Inferior parietal cortex (tissue), 1 donor: ENCODE results near the gene BORCS8.
"Not testable (repeated sequence)": the region's sequence is repeated elsewhere in the genome, so short reads cannot be mapped to it uniquely, and the experiment has no call there.

Experiments
- DNase-seq: peaks from one replicate; pipeline ENCODE4 v3.0.0-alpha.2; 2016; ENCODE audit errors: extremely low spot score

BORCS8 gene

DNA sequence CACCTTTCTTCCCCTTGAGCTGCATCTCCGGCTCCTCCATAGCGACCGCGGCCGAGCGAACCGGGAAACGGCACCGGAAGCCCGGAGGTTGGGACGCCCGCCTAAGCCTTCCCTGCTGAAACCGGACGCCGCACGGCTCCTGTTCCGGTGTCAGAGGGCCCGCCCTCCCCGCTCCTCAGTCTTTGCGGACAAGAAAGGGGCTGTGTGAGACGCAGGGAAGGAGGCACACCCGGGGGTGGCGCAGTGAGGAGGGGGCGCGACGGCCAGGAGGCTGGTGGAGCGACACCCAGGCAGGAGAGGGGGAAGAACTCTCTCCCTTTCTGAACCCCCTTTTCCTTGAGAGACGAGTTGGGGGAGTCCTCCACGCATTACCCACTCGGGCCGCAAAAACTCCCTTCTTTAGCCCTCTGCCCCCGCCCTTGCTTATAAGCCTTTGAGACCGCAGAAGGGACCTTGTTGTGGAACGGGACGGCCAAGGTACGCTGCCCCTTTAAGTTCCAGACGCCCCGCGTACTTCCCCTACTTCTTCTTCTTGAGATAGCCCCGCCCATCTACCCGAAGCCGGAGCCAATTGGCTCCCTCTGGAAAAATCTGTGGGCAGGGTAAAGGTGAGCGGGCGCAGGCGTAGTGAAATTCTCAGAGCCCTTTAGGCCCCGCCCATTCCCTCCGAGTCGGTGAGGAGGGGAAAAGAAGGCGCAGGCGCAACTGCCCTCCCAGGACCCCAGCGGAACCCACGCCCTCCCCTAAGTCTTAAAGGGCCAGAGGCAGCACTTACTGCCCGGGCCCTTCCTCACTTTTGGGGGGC is at the start of gene BORCS8, which contains the start of gene RFXANK:
Gene BORCS8, minus strand, starts transcription at position 75 of the 805 bp plus-strand sequence. Its CDS starts 35 bp downstream, at position 40.
Gene RFXANK, plus strand, starts transcription at position 181 of the 805 bp plus-strand sequence. CDS start 1,689 bp downstream, outside the sequence.
- peak; percentile 99 for DNase-seq

DNA sequence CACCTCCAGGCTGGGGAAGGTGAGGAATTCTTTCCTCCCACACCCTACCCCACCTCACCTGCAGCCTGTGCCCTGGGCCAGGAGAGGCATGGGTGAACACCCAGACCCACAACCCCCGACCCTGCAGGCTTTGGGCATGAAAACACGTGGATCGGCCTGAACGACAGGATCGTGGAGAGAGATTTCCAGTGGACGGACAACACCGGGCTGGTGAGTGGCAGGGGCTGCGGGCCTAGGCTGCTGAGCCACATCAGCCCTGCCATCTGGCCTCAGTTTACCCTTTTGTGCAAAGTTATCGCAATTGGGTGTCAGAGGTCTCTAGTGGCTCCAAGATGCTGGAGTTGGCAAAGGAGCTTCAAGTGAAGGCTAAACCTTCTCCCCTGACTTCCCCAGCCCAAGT is 48.5 kb upstream of the BORCS8 start:
- no peak for DNase-seq

DNA sequence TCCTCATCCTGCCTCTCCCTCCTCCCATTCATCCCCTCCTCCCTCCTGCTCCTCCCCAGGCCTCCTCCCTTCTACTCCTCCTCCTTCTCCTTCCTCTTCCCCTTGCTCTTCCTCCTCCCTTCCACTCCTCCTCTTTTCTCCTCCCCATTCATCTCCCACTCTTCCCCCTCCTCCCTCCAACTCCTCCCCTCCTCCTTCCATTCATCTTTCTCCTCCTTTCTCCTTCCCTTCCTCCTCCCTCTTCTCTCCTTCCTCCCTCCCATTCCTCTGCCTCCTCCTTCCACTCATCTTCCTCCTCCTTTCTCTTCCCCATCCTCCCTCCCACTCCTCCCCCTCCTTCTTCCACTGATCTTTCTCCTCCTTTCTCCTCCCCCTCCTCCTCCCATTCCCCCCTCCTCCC is 47.7 kb upstream of the BORCS8 start:
- DNase-seq: no peak

DNA sequence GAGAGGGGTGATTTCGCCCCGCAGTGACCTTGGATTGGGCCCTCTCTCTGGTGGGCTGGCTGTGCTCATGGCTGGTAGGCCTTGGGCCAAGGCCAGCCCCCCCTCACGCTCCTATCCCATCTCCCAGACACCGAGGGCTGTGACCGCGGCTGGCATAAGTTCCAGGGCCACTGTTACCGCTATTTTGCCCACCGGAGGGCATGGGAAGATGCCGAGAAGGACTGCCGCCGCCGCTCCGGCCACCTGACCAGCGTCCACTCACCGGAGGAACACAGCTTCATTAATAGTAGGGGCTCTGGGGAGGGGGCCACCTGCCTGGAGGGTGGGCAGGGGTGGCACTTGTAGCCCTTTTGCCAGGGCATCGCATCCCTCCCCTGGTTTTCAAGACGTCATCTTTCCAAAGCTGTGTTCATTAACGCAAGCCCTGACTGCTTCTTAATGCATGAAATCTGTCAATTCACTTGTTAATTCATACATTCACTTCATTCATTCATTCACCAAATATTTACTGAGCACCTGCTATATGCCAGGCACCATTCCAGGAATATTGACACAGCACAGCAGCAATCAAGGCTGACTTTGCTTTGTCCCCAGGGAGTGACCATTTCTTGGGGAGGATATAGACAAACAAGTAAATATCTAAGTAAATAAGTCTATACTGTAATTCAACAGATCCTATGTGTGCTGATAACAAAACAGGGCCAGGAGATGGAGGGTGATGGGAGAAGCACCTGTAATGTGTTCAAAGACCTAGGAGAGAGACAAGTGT is 46.4 kb upstream of the BORCS8 start:
- no peak for DNase-seq

DNA sequence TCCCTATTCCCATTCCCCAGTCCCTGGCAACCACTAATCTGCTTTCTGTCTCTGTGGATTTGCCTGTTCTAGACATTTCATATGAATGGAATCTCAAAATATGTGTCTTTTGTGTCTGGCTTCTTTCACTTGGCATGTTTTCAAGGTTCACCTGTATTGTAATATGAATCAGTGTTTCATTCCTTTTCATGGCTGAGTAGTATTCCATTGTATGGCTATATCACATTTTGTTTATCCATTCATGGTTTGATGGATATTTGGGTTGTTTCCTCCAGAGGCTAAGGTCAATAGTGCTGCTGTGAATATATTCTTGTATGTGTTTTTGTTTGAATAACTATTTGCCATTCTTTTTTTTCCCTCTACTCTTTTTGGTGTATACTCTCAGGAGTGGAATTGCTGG is 44.2 kb upstream of the BORCS8 start:
- DNase-seq: no peak

DNA sequence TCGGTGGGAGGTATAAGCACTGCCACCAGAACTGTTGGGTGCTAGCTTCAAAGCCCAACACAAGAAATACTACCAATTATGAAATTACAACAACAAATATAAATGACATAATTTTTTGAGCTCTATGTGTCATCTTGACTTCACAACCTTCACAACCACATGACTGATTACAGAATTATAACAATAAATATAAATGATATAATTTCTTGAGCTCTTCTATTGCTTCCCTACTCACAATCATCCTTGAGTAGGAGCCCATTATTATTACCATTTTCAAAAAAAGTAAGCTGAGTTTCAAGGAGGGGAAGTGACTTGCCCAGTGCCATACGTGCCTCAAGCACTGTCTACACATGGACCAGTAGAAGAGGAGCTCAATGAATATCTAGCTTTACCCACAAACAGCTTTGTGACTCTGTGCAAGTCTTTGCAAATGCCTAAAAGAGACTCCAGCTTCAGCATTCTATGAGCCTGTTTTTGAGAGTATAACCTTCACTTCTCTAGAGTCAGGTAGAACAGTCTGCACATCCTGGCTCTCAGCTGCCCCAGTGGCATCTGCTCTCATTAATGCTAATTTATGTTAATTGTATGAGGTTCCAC is 42.4 kb upstream of the BORCS8 start:
- DNase-seq: no peak

DNA sequence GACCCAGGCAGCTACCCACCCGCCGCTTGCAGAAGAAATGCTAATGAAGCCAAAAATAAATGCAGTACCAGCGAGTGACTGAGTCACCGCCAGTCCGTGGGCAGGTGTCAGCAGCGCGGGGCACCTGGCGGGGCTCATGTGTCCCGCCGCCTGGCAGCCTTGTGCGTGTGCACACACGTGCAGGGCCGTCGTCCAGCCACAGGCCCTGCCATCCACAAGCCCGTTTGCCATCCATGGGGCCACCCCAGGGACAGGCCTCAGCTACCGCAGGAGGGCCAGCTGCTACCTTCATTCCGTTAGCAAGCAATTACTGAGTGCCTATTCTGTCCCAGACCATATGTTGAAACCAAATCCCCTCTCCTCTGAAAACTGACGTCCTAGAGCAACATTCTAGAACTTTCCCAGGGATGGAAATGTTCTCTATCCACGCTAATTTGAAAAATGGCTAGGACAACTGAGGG is 40.3 kb upstream of the BORCS8 start:
- DNase-seq: peak; percentile 40

DNA sequence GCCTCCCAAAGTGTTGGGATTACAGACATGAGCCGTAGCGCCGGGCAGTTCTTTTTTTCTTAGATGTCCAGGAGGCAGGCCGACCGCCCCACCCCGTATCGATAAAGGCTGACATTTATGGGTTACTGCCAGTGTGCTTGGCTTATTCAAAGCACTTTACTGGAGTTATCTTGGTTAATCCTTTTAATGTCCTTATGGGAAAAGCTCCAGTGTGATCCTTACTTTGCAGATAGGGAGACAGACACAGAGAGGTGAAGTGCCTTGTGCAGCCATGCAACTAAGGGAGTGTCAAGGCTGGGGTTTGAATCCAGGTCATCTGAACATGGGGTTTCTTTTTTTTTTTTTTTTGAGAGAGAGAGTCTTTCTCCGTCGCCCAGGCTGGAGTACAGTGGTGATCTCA is 39.0 kb upstream of the BORCS8 start:
- no peak for DNase-seq

DNA sequence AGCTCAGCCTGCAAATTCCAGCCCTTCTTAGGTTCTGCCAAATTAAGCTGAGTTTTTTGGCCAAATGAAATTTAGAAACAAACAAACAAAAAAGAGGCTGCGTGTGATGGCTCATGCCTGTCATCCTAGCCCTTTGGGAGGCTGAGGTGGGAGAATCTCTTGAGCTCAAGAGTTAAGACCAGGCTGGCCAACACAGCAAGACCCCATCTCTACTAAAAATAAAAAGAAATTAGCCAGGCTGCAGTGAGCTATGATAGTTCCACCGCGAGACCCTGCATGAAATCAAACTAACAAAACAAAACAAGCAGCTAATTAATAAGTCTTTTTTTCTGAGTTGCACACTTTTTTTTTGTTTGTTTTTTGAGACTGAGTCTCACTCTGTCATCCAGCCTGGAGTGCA is 37.7 kb upstream of the BORCS8 start:
- DNase-seq: no peak

DNA sequence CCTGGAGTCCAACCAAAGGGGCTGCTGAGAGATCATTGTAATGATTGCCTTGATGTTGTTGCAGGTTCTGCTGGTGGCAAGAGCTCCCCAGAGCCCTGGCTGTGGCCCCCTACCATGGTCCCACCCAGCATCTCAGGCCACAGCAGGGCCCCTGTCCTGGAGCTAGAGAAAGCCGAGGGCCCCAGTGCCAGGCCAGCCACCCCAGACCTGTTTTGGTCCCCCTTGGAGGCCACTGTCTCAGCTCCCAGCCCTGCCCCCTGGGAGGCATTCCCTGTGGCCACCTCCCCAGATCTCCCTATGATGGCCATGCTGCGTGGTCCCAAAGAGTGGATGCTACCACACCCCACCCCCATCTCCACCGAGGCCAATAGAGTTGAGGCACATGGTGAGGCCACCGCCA is 35.3 kb upstream of the BORCS8 start:
- DNase-seq: no peak

DNA sequence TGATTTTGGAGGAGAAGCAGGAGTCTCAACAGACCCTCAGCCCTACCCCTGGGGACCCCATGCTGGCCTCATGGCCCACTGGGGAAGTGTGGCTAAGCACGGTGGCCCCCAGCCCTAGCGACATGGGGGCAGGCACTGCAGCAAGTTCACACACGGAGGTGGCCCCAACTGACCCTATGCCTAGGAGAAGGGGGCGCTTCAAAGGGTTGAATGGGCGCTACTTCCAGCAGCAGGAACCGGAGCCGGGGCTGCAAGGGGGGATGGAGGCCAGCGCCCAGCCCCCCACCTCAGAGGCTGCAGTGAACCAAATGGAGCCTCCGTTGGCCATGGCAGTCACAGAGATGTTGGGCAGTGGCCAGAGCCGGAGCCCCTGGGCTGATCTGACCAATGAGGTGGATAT is 34.7 kb upstream of the BORCS8 start:
- DNase-seq: no peak

DNA sequence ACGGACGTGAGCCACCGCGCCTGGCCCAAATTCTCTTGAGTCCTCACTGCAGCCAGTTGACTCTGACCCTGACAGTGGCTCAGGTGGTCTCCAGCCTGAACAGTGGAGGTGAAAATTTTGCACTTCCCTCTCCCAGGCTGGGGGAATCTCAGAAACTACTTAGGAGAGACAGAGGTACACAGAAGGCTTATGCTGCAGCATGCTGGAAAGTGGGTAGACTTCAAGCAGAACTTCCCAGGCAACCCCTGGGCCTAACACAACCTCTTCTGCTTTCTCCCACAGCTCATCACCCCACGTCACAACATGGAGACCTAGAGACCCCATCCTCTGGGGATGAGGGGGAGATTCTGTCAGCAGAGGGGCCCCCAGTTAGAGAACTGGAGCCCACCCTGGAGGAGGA is 34.3 kb upstream of the BORCS8 start:
- DNase-seq: no peak

DNA sequence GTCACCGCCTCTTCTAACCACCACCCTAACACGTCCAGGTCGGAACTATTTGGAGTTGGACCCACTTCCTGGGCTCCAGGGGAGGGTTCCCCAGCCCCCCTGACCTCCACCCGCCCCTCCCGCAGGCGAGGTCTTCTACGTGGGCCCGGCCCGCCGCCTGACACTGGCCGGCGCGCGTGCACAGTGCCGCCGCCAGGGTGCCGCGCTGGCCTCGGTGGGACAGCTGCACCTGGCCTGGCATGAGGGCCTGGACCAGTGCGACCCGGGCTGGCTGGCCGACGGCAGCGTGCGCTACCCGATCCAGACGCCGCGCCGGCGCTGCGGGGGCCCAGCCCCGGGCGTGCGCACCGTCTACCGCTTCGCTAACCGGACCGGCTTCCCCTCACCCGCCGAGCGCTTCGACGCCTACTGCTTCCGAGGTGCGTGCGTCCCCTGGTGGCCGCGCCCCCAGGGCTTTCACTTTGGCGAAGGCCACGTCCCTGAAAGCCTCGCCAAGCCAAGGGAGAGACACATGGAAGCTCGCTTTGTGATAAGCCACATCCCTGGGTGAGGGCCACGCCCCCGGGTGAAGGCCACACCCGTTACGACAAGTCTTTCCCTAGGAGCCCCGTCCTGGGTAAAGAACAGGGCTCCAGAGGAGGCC is 33.0 kb upstream of the BORCS8 start:
- DNase-seq: no peak

DNA sequence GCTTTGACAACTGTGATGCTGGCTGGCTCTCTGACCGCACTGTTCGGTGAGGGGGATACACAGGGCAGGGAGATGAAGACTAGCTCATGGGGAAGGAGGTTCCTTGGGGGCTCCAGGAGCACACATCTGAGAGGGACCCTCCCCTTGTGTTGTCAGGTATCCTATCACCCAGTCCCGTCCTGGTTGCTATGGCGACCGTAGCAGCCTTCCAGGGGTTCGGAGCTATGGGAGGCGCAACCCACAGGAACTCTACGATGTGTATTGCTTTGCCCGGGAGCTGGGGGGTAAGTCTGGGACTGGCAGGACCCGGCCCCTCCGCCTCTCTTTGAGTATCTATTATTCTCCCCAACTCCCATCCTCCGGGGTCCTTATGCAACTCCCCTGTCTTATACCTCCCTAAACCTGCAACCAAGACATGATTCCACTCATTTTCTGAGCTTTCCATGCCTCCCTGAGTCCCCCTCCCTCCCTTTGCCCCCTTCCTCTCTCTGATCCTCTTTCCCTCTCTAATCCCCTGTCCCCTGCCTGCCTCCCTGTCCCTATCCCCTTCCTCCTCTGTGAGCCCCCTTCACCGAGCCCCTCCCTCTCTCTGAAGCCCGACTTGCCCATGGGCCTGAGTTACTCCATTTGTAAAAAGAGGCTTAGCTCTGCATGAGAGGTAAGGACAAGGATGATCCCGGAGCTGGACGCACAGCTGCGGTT is 32.3 kb upstream of the BORCS8 start:
- no peak for DNase-seq

DNA sequence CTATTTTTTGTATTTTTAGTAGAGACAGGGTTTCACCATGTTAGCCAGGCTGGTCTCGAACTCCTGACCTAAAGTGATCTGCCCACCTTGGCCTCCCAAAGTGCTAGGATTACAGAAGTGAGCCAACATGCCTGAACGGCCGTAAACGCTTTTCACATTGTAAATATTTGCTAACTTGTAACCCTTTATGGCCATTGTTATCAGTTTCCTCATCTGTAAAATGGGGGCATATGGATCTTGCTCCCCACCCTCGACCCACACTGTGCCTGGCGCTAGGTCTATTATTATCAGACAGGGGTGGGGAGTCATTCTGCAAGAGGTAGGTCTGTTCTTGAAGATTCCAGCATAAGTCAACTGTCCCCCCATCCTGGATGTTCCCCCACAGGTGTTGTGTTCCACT is 31.7 kb upstream of the BORCS8 start:
- no peak for DNase-seq

DNA sequence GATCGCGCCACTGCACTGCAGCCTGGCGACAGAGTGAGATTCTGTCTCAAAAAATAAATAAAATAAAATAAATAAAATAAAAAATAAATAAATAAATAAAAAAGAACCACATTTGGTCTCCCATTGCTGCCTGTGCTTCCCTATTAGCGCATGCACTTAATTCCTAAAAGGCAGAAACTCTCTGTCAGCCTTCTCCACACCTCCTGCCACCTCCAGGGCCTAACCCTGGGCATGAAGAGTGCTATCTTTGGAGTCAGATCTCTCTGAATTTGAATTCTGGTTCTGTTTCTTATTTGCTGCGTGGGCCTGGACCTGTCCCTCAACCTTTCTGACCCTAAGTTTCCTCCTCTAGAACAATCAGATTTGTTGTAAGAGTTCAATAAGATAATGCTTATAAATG is 31.1 kb upstream of the BORCS8 start:
- DNase-seq: no peak

DNA sequence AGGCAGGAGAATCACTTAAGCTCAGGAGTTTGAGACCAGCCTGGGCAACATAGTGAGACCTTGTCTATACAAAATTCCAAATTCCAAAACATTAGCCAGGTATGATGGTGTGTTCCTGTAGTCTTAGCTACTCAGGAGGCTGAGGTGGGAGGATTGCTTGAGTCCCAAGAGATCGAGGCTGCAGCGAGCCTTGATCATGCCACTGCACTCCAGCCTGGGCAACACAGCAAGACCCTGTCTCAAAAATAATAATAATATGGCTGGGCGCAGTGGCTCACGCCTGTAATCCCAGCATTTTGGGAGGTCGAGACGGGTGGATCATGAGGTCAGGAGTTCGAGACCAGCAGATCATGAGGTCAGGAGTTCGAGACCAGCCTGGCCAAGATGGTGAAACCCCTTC is 29.0 kb upstream of the BORCS8 start:
- not testable (repeated sequence) for DNase-seq

DNA sequence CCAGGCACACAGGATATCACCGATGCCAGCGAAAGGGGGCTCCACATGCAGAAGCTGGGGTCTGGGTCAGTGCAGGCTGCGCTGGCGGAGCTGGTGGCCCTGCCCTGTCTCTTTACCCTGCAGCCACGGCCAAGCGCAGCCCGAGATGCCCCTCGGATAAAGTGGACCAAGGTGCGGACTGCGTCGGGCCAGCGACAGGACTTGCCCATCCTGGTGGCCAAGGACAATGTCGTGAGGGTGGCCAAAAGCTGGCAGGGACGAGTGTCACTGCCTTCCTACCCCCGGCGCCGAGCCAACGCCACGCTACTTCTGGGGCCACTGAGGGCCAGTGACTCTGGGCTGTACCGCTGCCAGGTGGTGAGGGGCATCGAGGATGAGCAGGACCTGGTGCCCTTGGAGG is 27.0 kb upstream of the BORCS8 start:
- no peak for DNase-seq

DNA sequence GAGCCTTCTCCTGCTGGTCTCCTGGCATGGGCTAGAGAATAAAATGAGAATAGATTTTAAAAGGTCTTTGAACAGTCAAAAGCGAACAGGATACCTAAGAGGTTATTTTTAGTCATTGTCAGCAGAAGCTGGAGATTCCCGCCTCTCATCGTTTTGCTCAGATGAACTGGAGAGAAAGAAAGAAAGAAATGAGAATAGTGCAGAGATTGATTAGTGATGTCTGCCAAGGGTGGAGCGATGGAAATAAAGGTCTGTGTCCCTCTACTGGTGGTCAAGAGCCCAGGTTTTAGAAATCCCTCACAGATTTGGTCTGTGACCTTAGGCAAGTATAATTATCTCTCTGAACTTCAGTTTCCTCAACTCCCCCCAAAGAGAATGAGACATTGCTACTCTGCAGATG is 25.1 kb upstream of the BORCS8 start:
- no peak for DNase-seq

DNA sequence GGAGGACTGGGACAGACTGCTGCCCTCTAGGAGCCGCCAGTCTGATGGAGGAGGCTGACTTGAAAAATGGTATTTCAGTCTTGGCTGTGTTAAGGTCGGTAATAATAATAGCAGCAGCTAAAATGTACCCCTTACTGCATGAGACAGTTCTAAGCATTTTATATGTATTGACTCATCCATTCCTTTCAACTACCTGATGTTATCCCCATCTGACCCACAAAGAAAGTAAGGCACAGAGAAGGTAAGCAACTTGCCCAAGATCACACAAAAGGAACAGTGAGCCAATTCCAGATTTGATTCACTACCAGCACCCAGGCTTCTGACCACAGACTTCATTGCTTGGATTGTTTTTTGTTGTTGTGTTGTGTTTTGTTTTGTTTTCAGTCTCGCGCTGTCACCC is 23.8 kb upstream of the BORCS8 start:
- no peak for DNase-seq

DNA sequence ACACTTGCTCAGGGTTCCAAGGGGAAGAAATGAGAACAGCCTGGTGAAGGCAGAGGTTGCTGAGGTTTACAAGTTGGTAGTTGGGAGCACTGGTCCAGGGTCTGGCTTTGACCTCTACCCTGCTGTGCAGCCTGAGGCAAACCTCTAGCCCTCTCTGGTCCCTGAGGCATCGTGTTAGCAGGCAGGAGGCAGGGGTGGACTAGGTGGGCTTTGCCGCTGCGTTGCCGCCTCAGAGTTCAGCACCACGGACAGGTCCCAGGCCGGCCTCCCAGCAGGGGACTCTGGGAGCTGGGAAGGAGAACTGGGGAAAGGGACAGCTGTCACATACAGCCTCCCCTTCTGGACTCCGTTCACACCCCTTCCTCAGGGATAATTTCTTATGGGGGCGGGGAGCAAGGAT is 22.9 kb upstream of the BORCS8 start:
- DNase-seq: no peak

DNA sequence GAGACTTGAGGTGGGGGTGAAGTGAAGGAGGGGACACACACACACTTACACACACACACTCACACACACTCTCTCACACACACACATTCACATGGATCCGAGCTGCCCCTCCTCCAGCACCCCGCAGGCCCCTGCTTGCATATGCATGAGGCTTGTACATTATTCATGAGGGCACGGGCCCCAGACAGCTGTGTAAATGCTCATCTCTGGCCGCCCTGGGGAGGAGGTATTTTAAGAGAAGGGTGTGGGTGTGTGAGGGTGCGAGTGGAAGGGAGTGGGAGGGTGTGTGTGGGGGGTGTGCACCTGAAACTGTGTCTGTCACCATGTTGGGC is 22.2 kb upstream of the BORCS8 start:
- no peak for DNase-seq
